K562 (cell line): ENCODE results near the gene ST6GALNAC3. TPM values are rescaled to one million over a fixed set of nuclear protein-coding genes. Genes with fewer than 3 reads are reported as not detected.

ENCODE experiments used
- ATAC-seq: fragments of 200-7000 bp; cut with Tn5 transposase; 3 replicates; pipeline ENCODE4 v1.9.1; 2020; ENCODE audit warnings: moderate library complexity
- BruUV-seq: library from RNA; stranded (reverse); fragments of 400-500 nt; replicated peaks from 2 replicates; lab custom pipeline; 2021; lab: Mats Ljungman, UMichigan
- CTCF ChIA-PET: fragments of 300-600 bp; formaldehyde crosslinking; extraction: SDS; loops from one replicate; lab custom pipeline; 2021; ENCODE audit warnings: low intra/inter-chr PET ratio; lab: Yijun Ruan, JAX
- POLR2A ChIA-PET: fragments of 300-600, 350-650 bp; sonication (Branson Sonifier 250); formaldehyde crosslinking; extraction: SDS; loops from one replicate; lab custom pipeline; 2021; ENCODE audit warnings: antibody characterized with exemption, inconsistent platforms; lab: Yijun Ruan, JAX
- DNase-seq, 4 experiments: peaks; one replicate each; pipeline versions ENCODE4 v3.0.0 to v3.0.0-alpha.2; 2011 to 2018; ENCODE audit warnings: low spot score in 3 of 4, mixed read lengths in 3 of 4; ENCODE audit errors: extremely low read depth in 1 of 4
- FAIRE-seq: peaks from 2 replicates; lab custom pipeline; 2011; peaks lifted over from hg19 to GRCh38; lab: Jason Lieb, UNC
- H2AFZ ChIP-seq: 2 replicates; pipeline ENCODE4 v1.6.0; 2011; ENCODE audit warnings: low read depth, low read length, control low read depth, inconsistent platforms
- H3K27ac ChIP-seq: fragments of 200-600 bp; 3 replicates; pipeline ENCODE4 v1.8.0; 2011; ENCODE audit warnings: low read depth, mild to moderate bottlenecking, control low read depth, inconsistent platforms, low read length, moderate library complexity, mixed read lengths; ENCODE audit errors: extremely low read depth
- H3K27me3 ChIP-seq, 2 experiments: fragments of 300-600 bp in 1 of 2; 2 replicates in 1 of 2; 3 replicates in 1 of 2; pipeline versions ENCODE4 v1.6.0 to v1.8.0; 2011; ENCODE audit warnings: inconsistent platforms in 2 of 2, low read length in 2 of 2, mild to moderate bottlenecking in 1 of 2, mixed read lengths in 1 of 2, moderate library complexity in 1 of 2; ENCODE audit not compliant: control insufficient read depth in 2 of 2, insufficient read depth in 2 of 2
- H3K36me3 ChIP-seq: fragments of 300-600 bp; 3 replicates; pipeline ENCODE4 v1.8.0; 2011; ENCODE audit warnings: mild to moderate bottlenecking, low read length, inconsistent platforms; ENCODE audit not compliant: control insufficient read depth, insufficient read depth
- H3K4me1 ChIP-seq, 2 experiments: fragments of 200-600 bp in 1 of 2; replicated peaks in 1 of 2; 2 replicates in 1 of 2; 3 replicates in 1 of 2; pipeline versions ENCODE4 v1.5.1 to v1.8.0; 2011; ENCODE audit warnings: inconsistent platforms in 2 of 2, low read length in 2 of 2, mild to moderate bottlenecking in 1 of 2, mixed read lengths in 1 of 2, moderate library complexity in 1 of 2; ENCODE audit not compliant: control insufficient read depth in 2 of 2, insufficient read depth in 2 of 2
- H3K4me2 ChIP-seq: 2 replicates; pipeline ENCODE4 v1.6.1; 2011; ENCODE audit warnings: low read length, control low read depth, inconsistent platforms, mixed read lengths; ENCODE audit not compliant: insufficient read depth
- H3K4me3 ChIP-seq: fragments of 200-600 bp; sonication (generic), shearing (Covaris generic); 2 replicates; pipeline ENCODE4 v1.5.1; 2016; ENCODE audit warnings: control low read depth, inconsistent platforms
- H3K79me2 ChIP-seq: fragments of 200-600 bp; 3 replicates; pipeline ENCODE4 v1.8.0; 2011; ENCODE audit warnings: low read length, inconsistent platforms; ENCODE audit not compliant: control insufficient read depth, insufficient read depth
- H3K9ac ChIP-seq, 2 experiments: 2 replicates each; pipeline versions ENCODE4 v1.6.0 to v1.6.1; 2011; ENCODE audit warnings: low read depth in 2 of 2, low read length in 2 of 2, control low read depth in 1 of 2, inconsistent platforms in 1 of 2, mild to moderate bottlenecking in 1 of 2, mixed read lengths in 1 of 2; ENCODE audit not compliant: insufficient read depth in 1 of 2
- H3K9me1 ChIP-seq: one replicate; pipeline ENCODE4 v1.6.0; 2011; ENCODE audit warnings: inconsistent platforms, mild to moderate bottlenecking, low read length, moderate library complexity; ENCODE audit not compliant: control insufficient read depth, insufficient read depth
- H3K9me3 ChIP-seq: replicated peaks from 2 replicates; pipeline ENCODE4 v1.5.1; 2011; ENCODE audit warnings: low read depth, low read length, inconsistent platforms; ENCODE audit not compliant: control insufficient read depth, insufficient read depth
- H4K20me1 ChIP-seq: replicated peaks from 2 replicates; pipeline ENCODE4 v1.6.1; 2011; ENCODE audit warnings: low read length, inconsistent platforms, mixed read lengths; ENCODE audit not compliant: control insufficient read depth, insufficient read depth
- CHD2 ChIP-seq: IDR thresholded peaks from 2 replicates; pipeline ENCODE4 v1.6.1; 2011; ENCODE audit warnings: low read depth, low read length
- PRMT5 ChIP-seq: sonication (generic); formaldehyde crosslinking; IDR thresholded peaks from 2 replicates; pipeline ENCODE4 v1.5.0; 2020; ENCODE audit warnings: missing genetic modification reagents
- TBP ChIP-seq: optimal IDR thresholded peaks from 2 replicates; pipeline ENCODE3; 2011; ENCODE audit warnings: low read depth, low read length, improper control_type of control experiment
- USF2 ChIP-seq: sonication (generic); formaldehyde crosslinking; IDR thresholded peaks from 2 replicates; pipeline ENCODE4 v1.5.0; 2020; ENCODE audit warnings: missing genetic modification reagents
- ZBTB49 ChIP-seq: sonication (generic); formaldehyde crosslinking; IDR thresholded peaks from 2 replicates; pipeline ENCODE4 v1.8.0; 2022; ENCODE audit warnings: missing genetic modification reagents, mild to moderate bottlenecking, borderline replicate concordance
- ZNF175 ChIP-seq: fragments of 200-800 bp; sonication (Bioruptor generic); IDR thresholded peaks from 2 replicates; pipeline ENCODE4 v1.6.1; 2016; ENCODE audit warnings: low read depth, mild to moderate bottlenecking, missing genetic modification characterization, missing compliant biosample characterization
- in situ Hi-C: fragments of 300-500 bp; cut with MboI; formaldehyde crosslinking; loops from 4 replicates; pipeline ENCODE4 v1.15.0; 2018; ENCODE audit warnings: inconsistent platforms, mixed read lengths
- intact Hi-C: fragments of 100-400 bp; cut with micrococcal nuclease; formaldehyde crosslinking; loops from 2 replicates; pipeline ENCODE4 v1.14.2; 2022
- polyA plus RNA-seq, 8 experiments: library from polyadenylated mRNA; depleted of rRNA in 4 of 8; stranded (reverse) in 5 of 8; unstranded in 3 of 8; fragments of >200 nt; fragmentation: Nextera tagmentation in 2 of 8; fragmentation: Illumina TruSeq in 1 of 8; extraction: Ambion mirVana in 2 of 8; extraction: Trizol in 1 of 8; gene quantifications; 2 replicates each; pipeline versions ENCODE4 v1.2.1 to v1.2.3, GENCODE V29; 2011 to 2014; ENCODE audit warnings: inconsistent platforms in 1 of 8, missing spikeins in 1 of 8
- total RNA-seq, 7 experiments: library from RNA; depleted of rRNA in 6 of 7; stranded (reverse); fragments of >200 nt in 6 of 7; fragmentation: Illumina TruSeq in 2 of 7; extraction: Trizol in 2 of 7; gene quantifications; 2 replicates each; pipeline versions ENCODE4 v1.2.1 to v1.2.3, GENCODE V29; 2011 to 2021; ENCODE audit warnings: low replicate concordance in 1 of 7
- TF ChIP-seq, protein P1 (sequence below), 2 experiments: fragments of 450-650 bp; formaldehyde crosslinking in 1 of 2; IDR thresholded peaks; 2 replicates each; pipeline versions ENCODE4 v1.4.0 to v1.6.1; 2014 to 2020; ENCODE audit warnings: mild to moderate bottlenecking in 2 of 2, borderline replicate concordance in 1 of 2, low read depth in 1 of 2
- TF ChIP-seq, protein P2 (sequence below), 2 experiments: fragments of 450-650 bp in 1 of 2; sonication (generic) in 1 of 2; formaldehyde crosslinking; conservative IDR thresholded peaks; 2 replicates each; pipeline versions ENCODE4 v1.4.0 to v1.8.1; 2020 to 2022; ENCODE audit warnings: mild to moderate bottlenecking in 1 of 2, missing genetic modification reagents in 1 of 2

Gene ST6GALNAC3
- total and polyA plus RNA-seq, 9 of the 15 experiments (the other 6 are each of a cell fraction or from before 2014, with no cell fraction given): 0.04 to 0.29 (median 0.18) TPM; not detected in 6

GRCh38 chr1:76179219-76179698 is 104.7 kb downstream of the ST6GALNAC3 start:
- Histone ChIP-seq H3K4me1 (no peaks in the 10 kb centered on the region), H3K4me2 (no peak overlapping the region), H3K36me3 (no peaks in the 10 kb centered on the region), H3K27ac (no peak overlapping the region), H3K4me3 (no peak overlapping the region), H3K9me1 (no peaks in the 10 kb centered on the region), H2AFZ (no peak overlapping the region), H3K79me2 (no peaks in the 10 kb centered on the region), H3K9ac (no peak overlapping the region), H3K9me3 (no peaks in the 10 kb centered on the region), H4K20me1 (no peaks in the 10 kb centered on the region), H3K27me3 (no peaks in the 10 kb centered on the region)
- ATAC-seq (no peak), DNase-seq (no peak), FAIRE-seq (no peak)
- ChIA-PET CTCF (no interaction called here), POLR2A (no interaction called here)
- BruUV-seq: no TSS peak
- in situ Hi-C loops (no loop called here), intact Hi-C loops (no loop called here)
- TF ChIP-seq, protein P1, sequence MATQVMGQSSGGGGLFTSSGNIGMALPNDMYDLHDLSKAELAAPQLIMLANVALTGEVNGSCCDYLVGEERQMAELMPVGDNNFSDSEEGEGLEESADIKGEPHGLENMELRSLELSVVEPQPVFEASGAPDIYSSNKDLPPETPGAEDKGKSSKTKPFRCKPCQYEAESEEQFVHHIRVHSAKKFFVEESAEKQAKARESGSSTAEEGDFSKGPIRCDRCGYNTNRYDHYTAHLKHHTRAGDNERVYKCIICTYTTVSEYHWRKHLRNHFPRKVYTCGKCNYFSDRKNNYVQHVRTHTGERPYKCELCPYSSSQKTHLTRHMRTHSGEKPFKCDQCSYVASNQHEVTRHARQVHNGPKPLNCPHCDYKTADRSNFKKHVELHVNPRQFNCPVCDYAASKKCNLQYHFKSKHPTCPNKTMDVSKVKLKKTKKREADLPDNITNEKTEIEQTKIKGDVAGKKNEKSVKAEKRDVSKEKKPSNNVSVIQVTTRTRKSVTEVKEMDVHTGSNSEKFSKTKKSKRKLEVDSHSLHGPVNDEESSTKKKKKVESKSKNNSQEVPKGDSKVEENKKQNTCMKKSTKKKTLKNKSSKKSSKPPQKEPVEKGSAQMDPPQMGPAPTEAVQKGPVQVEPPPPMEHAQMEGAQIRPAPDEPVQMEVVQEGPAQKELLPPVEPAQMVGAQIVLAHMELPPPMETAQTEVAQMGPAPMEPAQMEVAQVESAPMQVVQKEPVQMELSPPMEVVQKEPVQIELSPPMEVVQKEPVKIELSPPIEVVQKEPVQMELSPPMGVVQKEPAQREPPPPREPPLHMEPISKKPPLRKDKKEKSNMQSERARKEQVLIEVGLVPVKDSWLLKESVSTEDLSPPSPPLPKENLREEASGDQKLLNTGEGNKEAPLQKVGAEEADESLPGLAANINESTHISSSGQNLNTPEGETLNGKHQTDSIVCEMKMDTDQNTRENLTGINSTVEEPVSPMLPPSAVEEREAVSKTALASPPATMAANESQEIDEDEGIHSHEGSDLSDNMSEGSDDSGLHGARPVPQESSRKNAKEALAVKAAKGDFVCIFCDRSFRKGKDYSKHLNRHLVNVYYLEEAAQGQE (IDR thresholded peaks at IDR 0.05; ENCODE audit: borderline replicate concordance): no peak
- TF ChIP-seq, protein P1 (CRISPR knock-in tag; IDR thresholded peaks at IDR 0.05; ENCODE audit: low read depth): no peak
- TF ChIP-seq CHD2 (no peak), ZBTB49 (CRISPR knock-in tag) (no peak), ZNF175 (CRISPR knock-in tag) (no peak), TBP (no peak), PRMT5 (CRISPR knock-in tag) (no peak), USF2 (no peak)
- TF ChIP-seq, protein P2, sequence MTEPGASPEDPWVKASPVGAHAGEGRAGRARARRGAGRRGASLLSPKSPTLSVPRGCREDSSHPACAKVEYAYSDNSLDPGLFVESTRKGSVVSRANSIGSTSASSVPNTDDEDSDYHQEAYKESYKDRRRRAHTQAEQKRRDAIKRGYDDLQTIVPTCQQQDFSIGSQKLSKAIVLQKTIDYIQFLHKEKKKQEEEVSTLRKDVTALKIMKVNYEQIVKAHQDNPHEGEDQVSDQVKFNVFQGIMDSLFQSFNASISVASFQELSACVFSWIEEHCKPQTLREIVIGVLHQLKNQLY (CRISPR knock-in tag; conservative IDR thresholded peaks at IDR 0.05): no peak
